ENCODE measurements around the gene DNAAF1.
A peak's percentile ranks its signal among the peaks of the same experiment; 100 is the strongest.
"Not testable (repeated sequence)": the region's sequence is repeated elsewhere in the genome, so short reads cannot be mapped to it uniquely, and the experiment has no call there.

Gene DNAAF1

GRCh38 chr16:84111525-84111924, 33.6 kb upstream of the DNAAF1 start (continued):
- TF ChIP-seq, protein P1, sequence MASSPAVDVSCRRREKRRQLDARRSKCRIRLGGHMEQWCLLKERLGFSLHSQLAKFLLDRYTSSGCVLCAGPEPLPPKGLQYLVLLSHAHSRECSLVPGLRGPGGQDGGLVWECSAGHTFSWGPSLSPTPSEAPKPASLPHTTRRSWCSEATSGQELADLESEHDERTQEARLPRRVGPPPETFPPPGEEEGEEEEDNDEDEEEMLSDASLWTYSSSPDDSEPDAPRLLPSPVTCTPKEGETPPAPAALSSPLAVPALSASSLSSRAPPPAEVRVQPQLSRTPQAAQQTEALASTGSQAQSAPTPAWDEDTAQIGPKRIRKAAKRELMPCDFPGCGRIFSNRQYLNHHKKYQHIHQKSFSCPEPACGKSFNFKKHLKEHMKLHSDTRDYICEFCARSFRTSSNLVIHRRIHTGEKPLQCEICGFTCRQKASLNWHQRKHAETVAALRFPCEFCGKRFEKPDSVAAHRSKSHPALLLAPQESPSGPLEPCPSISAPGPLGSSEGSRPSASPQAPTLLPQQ (tag by site-specific recombination; IDR thresholded peaks at IDR 0.05), result no peak
- TF ChIP-seq ZNF184 (tag by site-specific recombination; IDR thresholded peaks at IDR 0.05) (no peak), ZNF2 (tag by site-specific recombination; IDR thresholded peaks at IDR 0.05) (no peak), HOXD13 (CRISPR knock-in tag; IDR thresholded peaks at IDR 0.05; ENCODE audit: borderline replicate concordance) (no peak), ZNF155 (tag by site-specific recombination; IDR thresholded peaks at IDR 0.05) (no peak), ZNF571 (tag by site-specific recombination; IDR thresholded peaks at IDR 0.05) (no peak), ZNF768 (tag by site-specific recombination; IDR thresholded peaks at IDR 0.05) (no peak), ZNF791 (tag by site-specific recombination; IDR thresholded peaks at IDR 0.05) (no peak), ZNF416 (tag by site-specific recombination; IDR thresholded peaks at IDR 0.05) (no peak)
- TF ChIP-seq, protein P2, sequence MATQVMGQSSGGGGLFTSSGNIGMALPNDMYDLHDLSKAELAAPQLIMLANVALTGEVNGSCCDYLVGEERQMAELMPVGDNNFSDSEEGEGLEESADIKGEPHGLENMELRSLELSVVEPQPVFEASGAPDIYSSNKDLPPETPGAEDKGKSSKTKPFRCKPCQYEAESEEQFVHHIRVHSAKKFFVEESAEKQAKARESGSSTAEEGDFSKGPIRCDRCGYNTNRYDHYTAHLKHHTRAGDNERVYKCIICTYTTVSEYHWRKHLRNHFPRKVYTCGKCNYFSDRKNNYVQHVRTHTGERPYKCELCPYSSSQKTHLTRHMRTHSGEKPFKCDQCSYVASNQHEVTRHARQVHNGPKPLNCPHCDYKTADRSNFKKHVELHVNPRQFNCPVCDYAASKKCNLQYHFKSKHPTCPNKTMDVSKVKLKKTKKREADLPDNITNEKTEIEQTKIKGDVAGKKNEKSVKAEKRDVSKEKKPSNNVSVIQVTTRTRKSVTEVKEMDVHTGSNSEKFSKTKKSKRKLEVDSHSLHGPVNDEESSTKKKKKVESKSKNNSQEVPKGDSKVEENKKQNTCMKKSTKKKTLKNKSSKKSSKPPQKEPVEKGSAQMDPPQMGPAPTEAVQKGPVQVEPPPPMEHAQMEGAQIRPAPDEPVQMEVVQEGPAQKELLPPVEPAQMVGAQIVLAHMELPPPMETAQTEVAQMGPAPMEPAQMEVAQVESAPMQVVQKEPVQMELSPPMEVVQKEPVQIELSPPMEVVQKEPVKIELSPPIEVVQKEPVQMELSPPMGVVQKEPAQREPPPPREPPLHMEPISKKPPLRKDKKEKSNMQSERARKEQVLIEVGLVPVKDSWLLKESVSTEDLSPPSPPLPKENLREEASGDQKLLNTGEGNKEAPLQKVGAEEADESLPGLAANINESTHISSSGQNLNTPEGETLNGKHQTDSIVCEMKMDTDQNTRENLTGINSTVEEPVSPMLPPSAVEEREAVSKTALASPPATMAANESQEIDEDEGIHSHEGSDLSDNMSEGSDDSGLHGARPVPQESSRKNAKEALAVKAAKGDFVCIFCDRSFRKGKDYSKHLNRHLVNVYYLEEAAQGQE (tag by site-specific recombination; IDR thresholded peaks at IDR 0.05), result no peak

DNA sequence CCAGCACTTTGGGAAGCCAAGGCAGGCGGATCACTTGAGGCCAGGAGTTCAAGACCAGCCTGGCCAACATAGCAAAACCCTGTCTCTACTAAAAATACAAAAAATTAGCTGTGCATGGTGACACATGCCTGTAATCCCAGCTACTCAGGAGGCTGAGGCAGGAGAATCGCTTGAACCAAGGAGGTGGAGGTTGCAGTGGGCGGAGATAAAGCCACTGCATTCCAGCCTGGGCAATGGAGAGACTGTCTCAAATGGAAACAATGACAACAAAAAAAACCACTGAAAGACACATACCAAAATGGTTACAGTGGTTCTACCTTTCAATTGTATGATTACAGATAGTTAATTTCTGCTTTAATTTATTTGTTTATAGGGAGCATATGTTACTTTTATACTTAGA, 33.2 kb upstream of the DNAAF1 start:
- TF ChIP-seq ZFHX2 (tag by site-specific recombination; conservative IDR thresholded peaks at IDR 0.05) (peak; percentile 55), EGR2 (tag by site-specific recombination; IDR thresholded peaks at IDR 0.05; ENCODE audit: low read depth) (peak; percentile 53)
- H3K4me3 ChIP-seq (ENCODE audit: low read depth, low read length); H3K4me1 ChIP-seq (ENCODE audit: control insufficient read depth, insufficient read depth, low read length); POLR2A ChIA-PET; H3K27ac ChIP-seq (ENCODE audit: extremely low read depth, low read depth, low read length); H3K9me3 ChIP-seq (ENCODE audit: control insufficient read depth, insufficient read depth, low read depth, low read length): not testable (repeated sequence)
- CTCF ChIA-PET, result interaction anchor here (1.3 to 1.5 kb wide), 2 partner anchors 28 to 75 kb away, joined by 3 read pairs; partner anchors contain the start of gene TAF1C
- peaks cover 0 to 29% of the 10 kb centered on the region in 2 experiments; a peak in 1 of 3 replicates for H3K36me3 ChIP-seq (ENCODE audit: control insufficient read depth in 2 of 2, insufficient read depth in 1 of 2, low read length in 2 of 2)

DNA sequence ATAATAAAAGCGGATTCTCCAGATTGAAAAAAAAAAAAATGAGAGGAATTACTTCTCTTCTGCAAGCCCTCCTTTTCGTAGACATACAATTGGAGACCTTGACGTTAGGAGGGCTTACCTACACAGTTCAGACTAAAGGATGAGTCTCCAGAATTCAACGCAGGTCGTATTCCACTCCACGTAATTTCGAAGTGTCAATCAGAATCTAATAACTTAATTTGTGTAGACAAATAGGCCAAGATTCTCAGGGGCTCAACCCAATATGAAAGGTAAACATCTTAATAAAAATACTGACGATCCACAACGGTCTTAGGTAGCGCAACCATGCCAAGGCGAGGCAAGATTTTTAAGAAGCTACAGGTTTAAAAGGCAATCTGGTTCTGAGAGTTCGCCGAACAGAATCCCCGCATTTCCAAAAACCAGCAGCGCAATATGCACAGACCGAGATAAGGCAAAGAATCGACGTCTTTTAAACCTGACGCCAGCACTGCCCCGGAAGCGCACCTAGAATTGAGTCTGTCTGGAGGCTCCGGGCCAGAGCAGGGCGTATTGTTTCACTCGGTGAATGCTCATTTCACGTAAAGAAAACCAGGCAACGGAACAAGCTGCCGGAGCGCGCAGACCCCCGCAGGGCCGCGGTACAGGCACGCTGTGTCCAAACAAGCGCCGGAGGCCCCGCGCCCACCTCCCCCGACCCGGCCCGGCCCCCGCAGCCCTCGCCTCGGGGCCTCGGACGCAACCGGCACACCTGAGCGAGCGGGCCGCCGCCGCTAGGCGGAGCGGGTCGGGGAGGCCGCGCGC, 29.0 kb upstream of the DNAAF1 start:
- Histone ChIP-seq H3K4me3 (ENCODE audit: low read depth, low read length) (peak overlapping the region; percentile 82), H3K27ac (ENCODE audit: extremely low read depth, low read depth, low read length) (peak overlapping the region; percentile 79), H3K9me3 (ENCODE audit: control insufficient read depth, insufficient read depth, low read depth, low read length) (no peaks in the 10 kb centered on the region), H3K36me3 (ENCODE audit: control insufficient read depth in 2 of 2, insufficient read depth in 1 of 2, low read length in 2 of 2) (peaks cover 0 to 12% of the 10 kb centered on the region in 2 experiments; a peak in 1 of 3 replicates), H3K4me1 (ENCODE audit: control insufficient read depth, insufficient read depth, low read length) (no peaks in the 10 kb centered on the region)
- ChIA-PET POLR2A (interaction anchor here (0.5 to 2.8 kb wide), 16 partner anchors 9 to 189 kb away, joined by 3 to 23 read pairs (median 6); partner anchors contain the start of genes DNAAF1, HSDL1 and TAF1C), CTCF (interaction anchor here (0.8 to 2.4 kb wide), 11 partner anchors 10 to 71 kb away, joined by 3 to 10 read pairs (median 3); partner anchors contain the start of genes DNAAF1, HSDL1 and TAF1C)
- TF ChIP-seq MYNN (tag by site-specific recombination; IDR thresholded peaks at IDR 0.05; ENCODE audit: borderline replicate concordance) (no peak), GLIS1 (tag by site-specific recombination; IDR thresholded peaks at IDR 0.05) (no peak), ZXDB (tag by site-specific recombination; IDR thresholded peaks at IDR 0.05) (no peak), HOXA7 (CRISPR knock-in tag; IDR thresholded peaks at IDR 0.05; ENCODE audit: borderline replicate concordance) (no peak), ZNF335 (tag by site-specific recombination; conservative IDR thresholded peaks at IDR 0.05) (peak; percentile 60), ZNF561 (tag by site-specific recombination; IDR thresholded peaks at IDR 0.05; ENCODE audit: borderline replicate concordance) (no peak), FEZF1 (tag by site-specific recombination; IDR thresholded peaks at IDR 0.05) (peak; percentile 57; the same call in 1 of the 2 replicates), ZSCAN30 (tag by site-specific recombination; IDR thresholded peaks at IDR 0.05) (0 out of 2 replicates have a peak, but pooled peaks have one; percentile 12), ZNF677 (tag by site-specific recombination; IDR thresholded peaks at IDR 0.05) (0 out of 2 replicates have a peak, but pooled peaks have one; percentile 40)
- TF ChIP-seq, protein P3, sequence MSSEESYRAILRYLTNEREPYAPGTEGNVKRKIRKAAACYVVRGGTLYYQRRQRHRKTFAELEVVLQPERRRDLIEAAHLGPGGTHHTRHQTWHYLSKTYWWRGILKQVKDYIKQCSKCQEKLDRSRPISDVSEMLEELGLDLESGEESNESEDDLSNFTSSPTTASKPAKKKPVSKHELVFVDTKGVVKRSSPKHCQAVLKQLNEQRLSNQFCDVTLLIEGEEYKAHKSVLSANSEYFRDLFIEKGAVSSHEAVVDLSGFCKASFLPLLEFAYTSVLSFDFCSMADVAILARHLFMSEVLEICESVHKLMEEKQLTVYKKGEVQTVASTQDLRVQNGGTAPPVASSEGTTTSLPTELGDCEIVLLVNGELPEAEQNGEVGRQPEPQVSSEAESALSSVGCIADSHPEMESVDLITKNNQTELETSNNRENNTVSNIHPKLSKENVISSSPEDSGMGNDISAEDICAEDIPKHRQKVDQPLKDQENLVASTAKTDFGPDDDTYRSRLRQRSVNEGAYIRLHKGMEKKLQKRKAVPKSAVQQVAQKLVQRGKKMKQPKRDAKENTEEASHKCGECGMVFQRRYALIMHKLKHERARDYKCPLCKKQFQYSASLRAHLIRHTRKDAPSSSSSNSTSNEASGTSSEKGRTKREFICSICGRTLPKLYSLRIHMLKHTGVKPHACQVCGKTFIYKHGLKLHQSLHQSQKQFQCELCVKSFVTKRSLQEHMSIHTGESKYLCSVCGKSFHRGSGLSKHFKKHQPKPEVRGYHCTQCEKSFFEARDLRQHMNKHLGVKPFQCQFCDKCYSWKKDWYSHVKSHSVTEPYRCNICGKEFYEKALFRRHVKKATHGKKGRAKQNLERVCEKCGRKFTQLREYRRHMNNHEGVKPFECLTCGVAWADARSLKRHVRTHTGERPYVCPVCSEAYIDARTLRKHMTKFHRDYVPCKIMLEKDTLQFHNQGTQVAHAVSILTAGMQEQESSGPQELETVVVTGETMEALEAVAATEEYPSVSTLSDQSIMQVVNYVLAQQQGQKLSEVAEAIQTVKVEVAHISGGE (tag by site-specific recombination; conservative IDR thresholded peaks at IDR 0.05; ENCODE audit: low read depth), result peak; percentile 43; the same call in 1 of the 2 replicates
